Uterus (tissue), 4 donors: ENCODE measurements around the gene GNAT1. TPM values are rescaled to one million over a fixed set of nuclear protein-coding genes. Genes with fewer than 3 reads are reported as not detected.

ENCODE experiments used
- DNase-seq, 2 donors: peaks; one replicate each; pipeline ENCODE4 v3.0.0-alpha.2; 2019 to 2020
- H3K27ac ChIP-seq, 2 donors: fragments of 200-600 bp; sonication (generic); 1 replicate in 1 of 2; 2 replicates in 1 of 2; pipeline ENCODE4 v1.5.1; 2016 to 2018
- H3K27me3 ChIP-seq, 2 donors: fragments of 200-600 bp; sonication (generic); one replicate each; pipeline ENCODE4 v1.5.1; 2018 to 2019; ENCODE audit warnings: control low read depth in 1 of 2
- H3K36me3 ChIP-seq, 2 donors: fragments of 200-600 bp; sonication (generic); one replicate each; pipeline ENCODE4 v1.5.1; 2019; ENCODE audit warnings: control low read depth in 1 of 2
- H3K4me1 ChIP-seq, 2 donors: fragments of 200-600 bp; sonication (generic); one replicate each; pipeline ENCODE4 v1.5.1; 2018 to 2019; ENCODE audit warnings: control low read depth in 1 of 2
- H3K4me3 ChIP-seq, 2 donors: fragments of 200-600 bp; sonication (generic); 1 replicate in 1 of 2; 2 replicates in 1 of 2; pipeline ENCODE4 v1.5.1; 2018 to 2019; ENCODE audit warnings: mild to moderate bottlenecking in 1 of 2
- H3K9me3 ChIP-seq, 2 donors: fragments of 200-600 bp; sonication (generic); one replicate each; pipeline ENCODE4 v1.5.1; 2019; ENCODE audit warnings: control low read depth in 1 of 2
- POLR2A ChIP-seq, 2 donors: fragments of 450-650 bp; IDR thresholded peaks; one replicate each; pipeline ENCODE4 v1.6.1; 2016; ENCODE audit warnings: antibody characterized with exemption in 2 of 2, mild to moderate bottlenecking in 1 of 2, moderate library complexity in 1 of 2
- intact Hi-C: fragments of 100-400 bp; cut with DNase I; formaldehyde crosslinking; loops from one replicate; pipeline ENCODE4 v1.15.1; 2023; ENCODE audit warnings: low total_unique reads
- total RNA-seq, 4 donors: library from RNA; depleted of rRNA in 3 of 4; stranded (reverse); fragments of >200 nt in 3 of 4; gene quantifications; one replicate each; pipeline versions ENCODE4 v1.1.0 to v1.2.4, GENCODE V29; 2014 to 2023
- TF ChIP-seq, protein P1 (sequence below), 4 experiments: fragments of 200-600 bp in 2 of 4; fragments of 450-650 bp in 2 of 4; sonication (generic) in 2 of 4; IDR thresholded peaks; one replicate each; pipeline ENCODE4 v1.5.1; 2016 to 2019; ENCODE audit warnings: antibody characterized with exemption in 4 of 4, mild to moderate bottlenecking in 2 of 4, moderate library complexity in 1 of 4
- donor health status: DM: yes; HTN: yes; CAD: no.

Gene GNAT1
- total RNA-seq, 4 donors from 2014 or later = not detected

DNA sequence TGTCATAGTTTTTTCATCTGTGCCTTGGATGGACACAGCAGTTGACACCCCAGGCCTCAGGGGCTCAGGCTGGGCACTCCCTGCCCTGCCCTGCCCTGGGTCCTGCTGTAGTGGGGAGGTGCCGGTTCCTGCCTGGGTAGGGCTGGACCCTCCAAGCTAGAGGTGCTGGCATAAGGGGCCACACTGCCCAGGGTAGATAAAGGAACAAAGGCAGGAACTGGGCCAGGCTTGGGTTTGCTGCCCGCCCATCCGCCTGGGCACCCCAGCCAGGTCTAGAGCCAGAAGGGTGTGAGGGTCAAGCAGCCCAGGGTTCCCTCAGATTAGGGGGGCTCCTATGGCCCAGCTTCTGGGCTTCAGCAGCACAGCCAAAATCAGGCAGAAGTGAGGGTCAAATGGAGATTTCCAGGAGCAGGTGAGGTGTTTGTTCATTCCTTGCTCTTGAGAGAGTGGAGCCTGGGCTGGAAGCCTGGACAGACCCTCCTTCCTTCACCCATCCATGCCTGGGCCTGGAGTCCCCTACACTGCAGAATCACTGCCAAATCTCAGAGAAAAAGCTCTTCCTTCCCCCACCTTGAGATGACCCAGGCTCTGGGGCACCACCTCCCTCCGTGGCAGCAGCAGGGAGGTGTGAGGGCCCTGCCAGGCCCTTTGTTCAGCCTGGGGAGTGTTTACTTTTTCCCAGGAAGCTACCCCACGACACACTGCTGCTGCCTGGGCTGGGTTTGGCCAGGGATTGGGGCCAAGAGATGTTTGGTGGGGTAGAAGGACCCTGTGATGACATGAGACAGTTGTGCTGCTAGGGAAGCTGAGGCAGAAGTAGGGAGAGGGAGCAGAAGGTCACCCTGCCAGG, 29.2 kb upstream of the GNAT1 start:
- intact Hi-C loops = no loop called here
- peaks cover 17 to 59% of the 10 kb centered on the region in 2 donors for H3K4me1 ChIP-seq
- no peak overlapping the region for H3K4me3 ChIP-seq

DNA sequence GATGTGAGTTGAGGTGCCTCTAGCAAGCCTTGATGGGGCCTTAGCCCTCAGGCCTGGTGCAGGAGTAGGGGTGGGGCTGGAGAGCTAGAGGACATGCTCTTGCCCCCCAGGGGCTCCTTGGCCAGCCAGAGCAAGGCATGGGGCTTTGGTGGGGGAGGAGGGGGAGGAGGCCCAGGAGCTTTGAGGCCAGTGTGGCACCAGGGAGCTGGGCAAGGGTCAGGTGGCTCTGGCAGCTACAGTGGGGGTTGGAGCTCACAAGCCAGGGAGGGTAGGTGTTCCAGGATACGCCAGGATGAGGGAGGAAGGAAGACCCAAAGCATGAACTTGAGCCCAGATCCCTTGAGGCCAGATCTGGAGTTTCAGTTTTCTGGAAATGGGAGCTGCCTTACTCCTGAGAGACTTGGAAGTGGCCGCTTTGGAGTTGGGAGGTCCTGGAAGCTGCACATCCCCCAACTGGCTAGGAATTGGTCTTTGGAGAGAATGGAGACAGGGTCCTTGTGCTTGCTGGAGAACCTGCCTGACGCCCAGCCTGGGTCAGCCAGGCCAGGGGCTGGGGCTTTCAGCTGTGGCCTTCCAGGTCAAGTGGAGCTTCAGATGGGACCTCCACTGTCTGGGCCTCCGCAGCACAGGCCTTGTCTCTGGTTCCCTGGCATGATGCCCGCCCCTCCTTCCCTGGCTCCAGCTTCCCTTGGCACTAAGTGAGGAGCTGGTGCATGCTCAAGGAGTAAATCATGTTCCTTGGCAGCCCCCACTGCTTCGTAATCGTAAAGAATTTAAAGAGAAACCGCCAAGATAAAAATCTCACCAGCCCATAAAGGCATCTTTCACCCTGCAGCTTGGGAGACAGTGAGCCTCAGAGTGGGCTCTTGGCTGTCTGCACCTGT, 27.6 kb upstream of the GNAT1 start:
- no peak for TF ChIP-seq POLR2A (IDR thresholded peaks at IDR 0.05)
- TF ChIP-seq, protein P1, sequence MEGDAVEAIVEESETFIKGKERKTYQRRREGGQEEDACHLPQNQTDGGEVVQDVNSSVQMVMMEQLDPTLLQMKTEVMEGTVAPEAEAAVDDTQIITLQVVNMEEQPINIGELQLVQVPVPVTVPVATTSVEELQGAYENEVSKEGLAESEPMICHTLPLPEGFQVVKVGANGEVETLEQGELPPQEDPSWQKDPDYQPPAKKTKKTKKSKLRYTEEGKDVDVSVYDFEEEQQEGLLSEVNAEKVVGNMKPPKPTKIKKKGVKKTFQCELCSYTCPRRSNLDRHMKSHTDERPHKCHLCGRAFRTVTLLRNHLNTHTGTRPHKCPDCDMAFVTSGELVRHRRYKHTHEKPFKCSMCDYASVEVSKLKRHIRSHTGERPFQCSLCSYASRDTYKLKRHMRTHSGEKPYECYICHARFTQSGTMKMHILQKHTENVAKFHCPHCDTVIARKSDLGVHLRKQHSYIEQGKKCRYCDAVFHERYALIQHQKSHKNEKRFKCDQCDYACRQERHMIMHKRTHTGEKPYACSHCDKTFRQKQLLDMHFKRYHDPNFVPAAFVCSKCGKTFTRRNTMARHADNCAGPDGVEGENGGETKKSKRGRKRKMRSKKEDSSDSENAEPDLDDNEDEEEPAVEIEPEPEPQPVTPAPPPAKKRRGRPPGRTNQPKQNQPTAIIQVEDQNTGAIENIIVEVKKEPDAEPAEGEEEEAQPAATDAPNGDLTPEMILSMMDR (IDR thresholded peaks at IDR 0.05) = no peak
- H3K27me3 ChIP-seq = no peaks in the 10 kb centered on the region
- peak overlapping the region; percentile 81 to 84 for H3K27ac ChIP-seq
- H3K36me3 ChIP-seq = no peaks in the 10 kb centered on the region
- H3K4me1 ChIP-seq = peaks cover 17 to 55% of the 10 kb centered on the region in 2 donors
- intact Hi-C loops = no loop called here
- no peak overlapping the region for H3K4me3 ChIP-seq
- DNase-seq = peak; percentile 86 to 93
- H3K9me3 ChIP-seq = no peaks in the 10 kb centered on the region

More for the DNA sequence above, 29.2 kb upstream of the GNAT1 start:
- TF ChIP-seq POLR2A (IDR thresholded peaks at IDR 0.05) = no peak
- TF ChIP-seq, protein P1 (IDR thresholded peaks at IDR 0.05) = no peak
- no peak for DNase-seq
- peak overlapping the region; percentile 81 to 84 for H3K27ac ChIP-seq
- no peaks in the 10 kb centered on the region for H3K9me3 ChIP-seq
- no peaks in the 10 kb centered on the region for H3K27me3 ChIP-seq
- no peaks in the 10 kb centered on the region for H3K36me3 ChIP-seq

DNA sequence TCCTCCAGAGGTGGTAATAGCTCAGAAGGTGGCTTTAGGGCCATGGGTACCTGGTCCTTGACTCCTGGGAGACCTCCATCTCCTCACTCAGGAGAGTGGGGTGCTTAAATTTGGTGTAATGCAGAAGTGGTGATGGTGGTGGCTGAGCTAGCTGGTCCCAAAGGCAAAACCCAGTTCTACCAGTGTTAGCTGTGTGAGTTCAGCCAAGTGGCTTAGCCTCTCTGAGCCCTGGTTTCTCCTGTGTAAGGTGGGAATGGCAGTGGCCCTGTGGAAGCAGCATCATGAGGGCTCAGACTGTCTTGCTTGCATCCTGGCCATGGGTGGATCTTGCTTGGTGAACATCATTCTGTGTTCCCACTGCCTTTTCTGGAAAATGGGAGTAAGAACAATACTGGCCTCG, 26.9 kb upstream of the GNAT1 start:
- Histone ChIP-seq H3K27me3 (no peaks in the 10 kb centered on the region), H3K27ac (peak overlapping the region; percentile 81 to 84), H3K9me3 (no peaks in the 10 kb centered on the region), H3K4me3 (no peak overlapping the region), H3K36me3 (no peaks in the 10 kb centered on the region), H3K4me1 (peaks cover 17 to 55% of the 10 kb centered on the region in 2 donors)
- intact Hi-C loops = no loop called here
- TF ChIP-seq POLR2A (IDR thresholded peaks at IDR 0.05) = no peak
- no peak for DNase-seq

DNA sequence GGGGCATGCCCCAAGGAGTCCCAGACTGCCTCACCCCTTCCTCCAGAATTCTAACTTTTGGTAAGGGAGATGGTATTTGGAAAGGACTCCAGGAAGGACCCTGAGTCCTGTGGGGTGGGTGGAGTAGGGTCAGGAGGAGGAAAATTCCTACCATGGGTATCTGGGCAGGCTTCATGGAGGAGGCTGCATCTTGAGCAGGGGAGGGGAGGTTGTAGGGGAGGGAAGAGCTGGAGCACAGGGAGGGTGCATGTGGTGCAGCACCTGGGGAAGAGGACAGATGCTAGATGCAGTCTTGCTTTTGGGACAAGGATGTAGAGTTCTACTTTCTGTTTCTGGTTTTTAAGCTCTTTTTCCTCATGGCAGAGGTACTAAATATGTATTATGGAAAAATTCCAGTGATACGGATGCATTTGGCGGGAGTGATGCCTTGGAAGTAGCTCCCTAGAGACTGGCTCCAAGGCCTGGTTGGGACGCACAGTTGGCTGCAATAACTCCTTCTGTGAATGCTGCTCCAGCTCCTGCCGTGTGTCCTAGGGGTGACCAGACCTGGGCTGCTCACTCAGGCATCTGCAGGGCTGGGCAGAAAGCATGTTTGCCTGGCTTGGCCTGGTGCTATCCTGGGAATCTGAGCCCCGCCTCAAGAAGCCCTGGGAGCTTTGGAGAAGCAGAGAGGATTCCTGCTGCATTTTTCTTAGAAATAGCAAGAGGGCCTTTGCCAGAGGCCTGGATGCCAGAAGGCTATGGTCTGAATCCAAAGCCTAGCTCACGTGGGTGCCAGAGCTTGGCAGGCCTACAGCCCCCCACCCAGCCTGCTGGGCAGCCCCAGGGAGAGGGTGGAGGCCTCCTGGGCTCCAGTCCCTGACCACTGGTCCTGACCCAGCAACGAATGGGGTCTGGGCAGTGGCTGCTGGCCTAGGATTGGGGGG, 26.2 kb upstream of the GNAT1 start:
- peak in 1 of 2 donors; percentile 70 for DNase-seq
- no peaks in the 10 kb centered on the region for H3K9me3 ChIP-seq
- H3K27ac ChIP-seq = peak overlapping the region; percentile 81 to 84
- H3K36me3 ChIP-seq = no peaks in the 10 kb centered on the region
- H3K27me3 ChIP-seq = no peaks in the 10 kb centered on the region
- peaks cover 17 to 50% of the 10 kb centered on the region in 2 donors for H3K4me1 ChIP-seq
- H3K4me3 ChIP-seq = no peak overlapping the region
- TF ChIP-seq, protein P1 (IDR thresholded peaks at IDR 0.05) = no peak
- no peak for TF ChIP-seq POLR2A (IDR thresholded peaks at IDR 0.05)
- intact Hi-C loops = no loop called here
